AG09319 (cell line): ENCODE results near the gene CCR3.

ENCODE experiments used
- DNase-seq: peaks from one replicate; pipeline ENCODE4 v3.0.0-alpha.2; 2010; ENCODE audit warnings: low read depth; ENCODE audit errors: extremely low read depth
- CTCF ChIP-seq: IDR thresholded peaks from 2 replicates; pipeline ENCODE4 v1.5.1; 2011; ENCODE audit warnings: low read depth, mild to moderate bottlenecking, inconsistent platforms, low read length, moderate library complexity

CCR3 gene

GRCh38 chr3:46221938-46222337 lies 20.3 kb upstream of the CCR3 start:
- no peak for DNase-seq
- no peak for TF ChIP-seq CTCF

GRCh38 chr3:46222435-46223161 lies 19.7 kb upstream of the CCR3 start:
- no peak for TF ChIP-seq CTCF
- no peak for DNase-seq

- DNase-seq, result peak; percentile 43
- no peak for TF ChIP-seq CTCF
Observed at GRCh38 chr3:46228260-46229242, 13.7 kb upstream of the CCR3 start.

GRCh38 chr3:46231323-46231722 lies 10.9 kb upstream of the CCR3 start:
- no peak for DNase-seq
- TF ChIP-seq CTCF, result no peak

- DNase-seq, result no peak
- TF ChIP-seq CTCF, result no peak
Observed at GRCh38 chr3:46233194-46233593, 9.1 kb upstream of the CCR3 start.

- no peak for TF ChIP-seq CTCF
- DNase-seq, result no peak
Observed at GRCh38 chr3:46235425-46235824, 6.8 kb upstream of the CCR3 start.

- DNase-seq, result no peak
- TF ChIP-seq CTCF, result no peak
Observed at GRCh38 chr3:46236294-46237054, 5.8 kb upstream of the CCR3 start.
